Suprapubic skin (tissue), 4 donors: ENCODE results near the gene FRMD4A. TPM values are rescaled to one million over a fixed set of nuclear protein-coding genes. Genes with fewer than 3 reads are reported as not detected.

ENCODE experiments used
- DNase-seq, 2 donors: peaks; one replicate each; pipeline ENCODE4 v3.0.0-alpha.2; 2019; ENCODE audit warnings: low spot score in 2 of 2
- H3K27ac ChIP-seq: fragments of 200-600 bp; sonication (generic); one replicate; pipeline ENCODE4 v1.5.1; 2019
- H3K27me3 ChIP-seq: fragments of 200-600 bp; sonication (generic); one replicate; pipeline ENCODE4 v1.5.1; 2019
- H3K36me3 ChIP-seq: fragments of 200-600 bp; sonication (generic); one replicate; pipeline ENCODE4 v1.5.1; 2019
- H3K4me1 ChIP-seq: fragments of 200-600 bp; sonication (generic); one replicate; pipeline ENCODE4 v1.5.1; 2019
- H3K4me3 ChIP-seq: fragments of 200-600 bp; sonication (generic); one replicate; pipeline ENCODE4 v1.5.1; 2019; ENCODE audit warnings: mild to moderate bottlenecking
- H3K9me3 ChIP-seq: fragments of 200-600 bp; sonication (generic); one replicate; pipeline ENCODE4 v1.5.1; 2019
- EP300 ChIP-seq: sonication (generic); formaldehyde crosslinking; IDR thresholded peaks from one replicate; pipeline ENCODE4 v1.6.1; 2017; ENCODE audit warnings: antibody characterized with exemption
- POLR2A ChIP-seq, 2 donors: fragments of 450-650 bp; IDR thresholded peaks; one replicate each; pipeline ENCODE4 v1.6.1; 2017; ENCODE audit warnings: antibody characterized with exemption in 2 of 2, mild to moderate bottlenecking in 2 of 2, moderate library complexity in 2 of 2
- POLR2AphosphoS5 ChIP-seq, 3 donors: sonication (generic); formaldehyde crosslinking; IDR thresholded peaks; one replicate each; pipeline ENCODE4 v1.6.1; 2017; ENCODE audit warnings: antibody characterized with exemption in 3 of 3
- WGBS: methylation state at CpG from one replicate; pipeline ENCODE4 v1.1.5; 2018; 5-methylcytosine and 5-hydroxymethylcytosine counted together
- total RNA-seq, 4 donors: library from RNA; depleted of rRNA; stranded (reverse); fragments of >200 nt; gene quantifications; one replicate each; pipeline ENCODE4 v1.1.0, GENCODE V29; 2016
- TF ChIP-seq, protein P1 (sequence below), 2 donors: fragments of 200-600 bp in 1 of 2; fragments of 450-650 bp in 1 of 2; sonication (generic) in 1 of 2; IDR thresholded peaks; one replicate each; pipeline ENCODE4 v1.5.1; 2016 to 2019; ENCODE audit warnings: antibody characterized with exemption in 2 of 2, mild to moderate bottlenecking in 1 of 2, moderate library complexity in 1 of 2

Gene FRMD4A
- total RNA-seq, 4 donors from 2014 or later = 27.4 to 86.3 (median 58.0) TPM

DNA sequence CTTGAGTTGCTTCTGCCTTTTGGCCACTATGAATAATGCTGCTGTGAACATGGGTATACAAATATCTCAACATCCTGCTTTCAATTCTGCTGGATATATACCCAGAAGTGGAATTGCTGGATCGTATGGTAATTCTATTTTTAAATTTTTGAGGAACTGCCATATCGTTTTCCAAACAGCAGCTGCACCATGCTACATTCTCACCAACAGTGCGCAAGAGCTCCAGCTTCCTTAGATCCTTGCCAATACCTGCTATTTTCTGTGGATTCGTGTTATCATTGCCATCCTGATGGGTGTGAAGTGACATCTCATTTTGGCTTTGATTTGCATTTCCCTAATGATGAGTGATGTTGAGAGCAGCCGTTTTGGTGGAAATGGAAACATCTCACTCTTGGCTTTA lies 26.7 kb downstream of the FRMD4A start:
- TF ChIP-seq EP300 = no peak
- no peak for TF ChIP-seq POLR2A (IDR thresholded peaks at IDR 0.05)
- TF ChIP-seq, protein P1, sequence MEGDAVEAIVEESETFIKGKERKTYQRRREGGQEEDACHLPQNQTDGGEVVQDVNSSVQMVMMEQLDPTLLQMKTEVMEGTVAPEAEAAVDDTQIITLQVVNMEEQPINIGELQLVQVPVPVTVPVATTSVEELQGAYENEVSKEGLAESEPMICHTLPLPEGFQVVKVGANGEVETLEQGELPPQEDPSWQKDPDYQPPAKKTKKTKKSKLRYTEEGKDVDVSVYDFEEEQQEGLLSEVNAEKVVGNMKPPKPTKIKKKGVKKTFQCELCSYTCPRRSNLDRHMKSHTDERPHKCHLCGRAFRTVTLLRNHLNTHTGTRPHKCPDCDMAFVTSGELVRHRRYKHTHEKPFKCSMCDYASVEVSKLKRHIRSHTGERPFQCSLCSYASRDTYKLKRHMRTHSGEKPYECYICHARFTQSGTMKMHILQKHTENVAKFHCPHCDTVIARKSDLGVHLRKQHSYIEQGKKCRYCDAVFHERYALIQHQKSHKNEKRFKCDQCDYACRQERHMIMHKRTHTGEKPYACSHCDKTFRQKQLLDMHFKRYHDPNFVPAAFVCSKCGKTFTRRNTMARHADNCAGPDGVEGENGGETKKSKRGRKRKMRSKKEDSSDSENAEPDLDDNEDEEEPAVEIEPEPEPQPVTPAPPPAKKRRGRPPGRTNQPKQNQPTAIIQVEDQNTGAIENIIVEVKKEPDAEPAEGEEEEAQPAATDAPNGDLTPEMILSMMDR (IDR thresholded peaks at IDR 0.05) = no peak
- no peak for TF ChIP-seq POLR2AphosphoS5 (IDR thresholded peaks at IDR 0.05)
- DNase-seq = no peak
- H3K27ac ChIP-seq = no peak overlapping the region
- 62% methylated on average over 5 of the region's 5 CpGs for WGBS
- no peaks in the 10 kb centered on the region for H3K4me1 ChIP-seq
- H3K27me3 ChIP-seq = peaks cover 20% of the 10 kb centered on the region
- H3K36me3 ChIP-seq = no peaks in the 10 kb centered on the region
- H3K9me3 ChIP-seq = no peaks in the 10 kb centered on the region
- H3K4me3 ChIP-seq = no peak overlapping the region

- TF ChIP-seq, protein P1 (IDR thresholded peaks at IDR 0.05) = no peak
- TF ChIP-seq EP300 (no peak), POLR2A (IDR thresholded peaks at IDR 0.05) (no peak), POLR2AphosphoS5 (IDR thresholded peaks at IDR 0.05) (no peak)
- WGBS = 80% methylated on average over 2 of the region's 2 CpGs
These were observed 28.7 kb downstream of the FRMD4A start for GRCh38 chr10:14302035-14302434.

GRCh38 chr10:14299556-14299955 lies 31.2 kb downstream of the FRMD4A start:
- WGBS = 39% methylated on average over 3 of the region's 3 CpGs

More at GRCh38 chr10:14302035-14302434, 28.7 kb downstream of the FRMD4A start:
- no peak overlapping the region for H3K27ac ChIP-seq
- no peak overlapping the region for H3K4me3 ChIP-seq
- H3K9me3 ChIP-seq = no peaks in the 10 kb centered on the region
- no peaks in the 10 kb centered on the region for H3K36me3 ChIP-seq
- no peak for DNase-seq
- no peaks in the 10 kb centered on the region for H3K4me1 ChIP-seq
- H3K27me3 ChIP-seq = peaks cover 27% of the 10 kb centered on the region

DNA sequence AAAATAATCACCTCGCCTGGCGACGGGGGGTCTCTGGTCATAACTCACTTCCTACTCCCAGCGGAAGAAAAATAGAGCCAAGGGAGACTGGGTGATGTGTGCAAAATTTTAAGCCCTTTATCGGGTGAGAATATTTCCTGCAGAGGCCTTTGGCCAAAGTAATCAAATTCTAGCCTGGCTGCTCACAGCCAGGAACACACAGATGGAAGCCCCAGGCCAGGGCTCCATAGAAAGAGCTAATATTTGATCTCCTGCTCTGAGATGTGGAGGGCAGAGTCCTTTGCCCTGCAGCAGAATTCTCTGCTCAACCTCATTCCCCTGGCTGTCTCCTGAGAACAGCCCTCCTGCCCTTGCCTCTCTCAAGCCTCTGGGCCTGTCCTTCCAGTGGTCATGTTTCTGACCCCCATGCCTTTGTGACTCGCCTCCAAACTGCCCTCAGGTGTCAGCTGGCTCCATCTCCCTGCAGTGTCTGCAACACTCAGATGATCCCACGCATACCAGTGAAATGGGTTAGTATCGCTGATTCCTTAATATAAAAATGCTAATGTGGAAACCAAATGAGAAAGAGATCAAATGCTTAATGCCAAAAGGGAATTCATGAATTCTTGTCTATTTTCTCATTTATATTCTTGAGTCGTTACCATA lies 34.5 kb downstream of the FRMD4A start:
- Histone ChIP-seq H3K36me3 (no peaks in the 10 kb centered on the region), H3K27me3 (peaks cover 19% of the 10 kb centered on the region), H3K9me3 (peaks cover 4% of the 10 kb centered on the region), H3K4me1 (no peaks in the 10 kb centered on the region), H3K4me3 (no peak overlapping the region), H3K27ac (no peak overlapping the region)
- WGBS = 64% methylated on average over 9 of the region's 9 CpGs
- DNase-seq = no peak
- no peak for TF ChIP-seq POLR2A (IDR thresholded peaks at IDR 0.05)
- no peak for TF ChIP-seq POLR2AphosphoS5 (IDR thresholded peaks at IDR 0.05)

More at GRCh38 chr10:14299556-14299955, 31.2 kb downstream of the FRMD4A start:
- H3K9me3 ChIP-seq = no peaks in the 10 kb centered on the region
- no peak overlapping the region for H3K4me3 ChIP-seq
- peaks cover 27% of the 10 kb centered on the region for H3K27me3 ChIP-seq
- H3K36me3 ChIP-seq = no peaks in the 10 kb centered on the region
- TF ChIP-seq POLR2AphosphoS5 (IDR thresholded peaks at IDR 0.05) = no peak
- TF ChIP-seq POLR2A (IDR thresholded peaks at IDR 0.05) = no peak
- no peak for TF ChIP-seq EP300
- TF ChIP-seq, protein P1 (IDR thresholded peaks at IDR 0.05) = no peak
- H3K4me1 ChIP-seq = no peaks in the 10 kb centered on the region
- DNase-seq = no peak
- H3K27ac ChIP-seq = no peak overlapping the region

- no peak for DNase-seq
- H3K4me3 ChIP-seq = no peak overlapping the region
- H3K27me3 ChIP-seq = peaks cover 10% of the 10 kb centered on the region
- TF ChIP-seq POLR2A (IDR thresholded peaks at IDR 0.05) (no peak), POLR2AphosphoS5 (IDR thresholded peaks at IDR 0.05) (no peak)
- no peaks in the 10 kb centered on the region for H3K36me3 ChIP-seq
- H3K4me1 ChIP-seq = no peaks in the 10 kb centered on the region
- H3K27ac ChIP-seq = no peak overlapping the region
- WGBS = 88% methylated on average over 14 of the region's 14 CpGs
- peaks cover 8% of the 10 kb centered on the region for H3K9me3 ChIP-seq
These were observed 36.2 kb downstream of the FRMD4A start for GRCh38 chr10:14294347-14295059.

DNA sequence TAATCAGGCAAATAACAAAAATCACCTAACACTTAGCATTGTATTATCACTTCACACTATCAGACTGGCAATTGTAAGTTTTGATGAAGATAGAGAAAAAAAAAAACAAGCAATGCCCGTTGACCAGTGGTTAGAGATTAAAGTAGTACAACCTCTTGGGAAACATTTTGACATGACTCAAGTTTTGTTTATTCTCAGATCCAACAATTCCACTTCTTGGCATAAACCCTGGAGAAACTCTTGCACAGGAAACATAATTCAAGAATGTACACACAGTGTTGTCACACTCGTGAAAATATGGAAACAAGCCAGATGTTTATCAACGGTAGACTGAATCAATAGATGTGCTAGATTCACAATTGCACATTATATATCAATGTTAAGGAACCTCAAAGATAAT lies 37.2 kb downstream of the FRMD4A start:
- Histone ChIP-seq H3K4me1 (no peaks in the 10 kb centered on the region), H3K9me3 (peaks cover 8% of the 10 kb centered on the region), H3K4me3 (no peak overlapping the region), H3K27me3 (peaks cover 7% of the 10 kb centered on the region), H3K27ac (no peak overlapping the region), H3K36me3 (no peaks in the 10 kb centered on the region)
- WGBS = 40% methylated on average over 3 of the region's 3 CpGs
- no peak for DNase-seq
- TF ChIP-seq POLR2A (IDR thresholded peaks at IDR 0.05) (no peak), POLR2AphosphoS5 (IDR thresholded peaks at IDR 0.05) (no peak), EP300 (no peak)
- TF ChIP-seq, protein P1 (IDR thresholded peaks at IDR 0.05) = no peak
